ENCODE data around the gene SMYD3. TPM values are rescaled to one million over a fixed set of nuclear protein-coding genes. Genes with fewer than 3 reads are reported as not detected.

The SMYD3 gene
- total and polyA plus RNA-seq, 2 donors (not counting 3 experiments of a cell fraction or from before 2014, with no cell fraction given), result 16.0 to 32.1 TPM

GRCh38 chr1:246274186-246274585 is 232.9 kb downstream of the SMYD3 start:
- Histone ChIP-seq H2AFZ (ENCODE audit: low read depth, low read length) (no peak overlapping the region), H3K27ac (ENCODE audit: insufficient read depth, low read depth, low read length) (no peak overlapping the region), H3K79me2 (ENCODE audit: control insufficient read depth, insufficient read depth, low read length) (no peaks in the 10 kb centered on the region), H3K27me3 (ENCODE audit: control insufficient read depth in 2 of 2, insufficient read depth in 2 of 2, low read length in 2 of 2) (no peaks in the 10 kb centered on the region), H3K4me2 (ENCODE audit: insufficient read depth, low read length) (no peak overlapping the region), H3K36me3 (ENCODE audit: control insufficient read depth in 2 of 2, extremely low read depth in 1 of 2, insufficient read depth in 2 of 2, low read length in 2 of 2) (no peaks in the 10 kb centered on the region), H3K9me3 (replicated peaks; ENCODE audit: control insufficient read depth, insufficient read depth, low read length) (no peaks in the 10 kb centered on the region), H3K9me1 (replicated peaks; ENCODE audit: control insufficient read depth, extremely low read depth, insufficient read depth, low read length) (no peaks in the 10 kb centered on the region), H3K9ac (replicated peaks; ENCODE audit: extremely low read depth, insufficient read depth, low read length) (no peak overlapping the region), H3K4me1 (ENCODE audit: control insufficient read depth, extremely low read depth, insufficient read depth, low read length) (no peaks in the 10 kb centered on the region), H3K4me3 (replicated peaks in 1 of 3; ENCODE audit: insufficient read depth in 1 of 3, low read depth in 1 of 3, low read length in 3 of 3) (no peak overlapping the region), H4K20me1 (replicated peaks; ENCODE audit: control insufficient read depth, extremely low read depth, insufficient read depth, low read length) (no peaks in the 10 kb centered on the region)
- BruUV-seq (replicated peaks), result no TSS peak
- dilution Hi-C loops (cut with MboI; ENCODE audit: extremely low pct_ligation_motif_present, low sequenced_read_pairs) (no loop called here), intact Hi-C loops (cut with micrococcal nuclease) (no loop called here)
- FAIRE-seq, result no peak
- DNase-seq (ENCODE audit: low read depth, low spot score), result peak; percentile 6
- ChIA-PET CTCF (interaction anchor here (0.8 kb wide), 1 partner anchor 13 kb away, joined by 3 read pairs; no protein-coding TSS in a partner anchor), POLR2A (no interaction called here)
- TF ChIP-seq FOS (IDR thresholded peaks at IDR 0.05; ENCODE audit: borderline replicate concordance, insufficient read depth, low read length), result no peak
- no peak for TF ChIP-seq GATA2 (IDR thresholded peaks at IDR 0.05; ENCODE audit: insufficient read depth, insufficient read length, low read depth, low read length)
- no peak for TF ChIP-seq JUN (IDR thresholded peaks at IDR 0.05; ENCODE audit: borderline replicate concordance, insufficient read depth, insufficient read length, low read depth)
- TF ChIP-seq MAX (IDR thresholded peaks at IDR 0.05; ENCODE audit: insufficient read depth, insufficient read length), result no peak
- TF ChIP-seq POLR2AphosphoS5 (IDR thresholded peaks at IDR 0.05; ENCODE audit: insufficient read depth, low read depth, low read length), result no peak
- no peak for TF ChIP-seq CTCF (IDR thresholded peaks at IDR 0.05; ENCODE audit: extremely low read depth in 1 of 2, insufficient read depth in 1 of 2, low read depth in 1 of 2, low read length in 2 of 2)
- no peak for TF ChIP-seq MYC (IDR thresholded peaks at IDR 0.05; ENCODE audit: low read depth, low read length)
- no peak for TF ChIP-seq EZH2 (IDR thresholded peaks at IDR 0.05; ENCODE audit: borderline replicate concordance, low read depth, low read length, severe bottlenecking)
- TF ChIP-seq POLR2A (IDR thresholded peaks at IDR 0.05; ENCODE audit: low read depth, low read length), result no peak
